Keratinocyte (primary cell): ENCODE results near the gene NCOA3. TPM values are rescaled to one million over a fixed set of nuclear protein-coding genes. Genes with fewer than 3 reads are reported as not detected.
A peak's percentile ranks its signal among the peaks of the same experiment; 100 is the strongest.

Experiments used
- DNase-seq: peaks from one replicate; pipeline ENCODE4 v3.0.0-alpha.2; 2011; ENCODE audit warnings: low read depth, missing footprints, low spot score
- FAIRE-seq: peaks from 2 replicates; lab custom pipeline; 2011; peaks lifted over from hg19 to GRCh38; lab: Jason Lieb, UNC
- H2AFZ ChIP-seq: 2 replicates; pipeline ENCODE4 v1.6.0; 2012; ENCODE audit warnings: low read length, control low read depth, inconsistent platforms; ENCODE audit not compliant: control insufficient read depth
- H3K27ac ChIP-seq: 2 replicates; pipeline ENCODE4 v1.5.1; 2011; ENCODE audit warnings: low read length; ENCODE audit not compliant: control insufficient read depth, insufficient read depth
- H3K27me3 ChIP-seq: 3 replicates; pipeline ENCODE4 v1.6.0; 2011; ENCODE audit warnings: low read length; ENCODE audit not compliant: control insufficient read depth, insufficient read depth; ENCODE audit errors: extremely low read depth
- H3K36me3 ChIP-seq, 2 experiments: 2 replicates in 1 of 2; 3 replicates in 1 of 2; pipeline ENCODE4 v1.5.1; 2011; ENCODE audit warnings: low read length in 2 of 2, mild to moderate bottlenecking in 1 of 2; ENCODE audit not compliant: control insufficient read depth in 2 of 2, insufficient read depth in 2 of 2; ENCODE audit errors: extremely low read depth in 1 of 2
- H3K4me1 ChIP-seq: 3 replicates; pipeline ENCODE4 v1.5.1; 2011; ENCODE audit warnings: low read length; ENCODE audit not compliant: control insufficient read depth, insufficient read depth; ENCODE audit errors: extremely low read depth
- H3K4me2 ChIP-seq: 3 replicates; pipeline ENCODE4 v1.6.0; 2011; ENCODE audit warnings: low read depth, low read length; ENCODE audit not compliant: control insufficient read depth, insufficient read depth; ENCODE audit errors: extremely low read depth
- H3K4me3 ChIP-seq, 3 experiments: fragments of 200-600 bp in 1 of 3; sonication (generic) in 1 of 3; 2 replicates in 2 of 3; 3 replicates in 1 of 3; pipeline ENCODE4 v1.5.1; 2011 to 2016; ENCODE audit warnings: low read length in 3 of 3, mild to moderate bottlenecking in 3 of 3, control low read depth in 2 of 3, inconsistent platforms in 1 of 3, low read depth in 1 of 3, mixed read lengths in 1 of 3, mixed run types in 1 of 3, moderate library complexity in 1 of 3; ENCODE audit not compliant: control insufficient read depth in 2 of 3, insufficient read depth in 2 of 3; ENCODE audit errors: extremely low read depth in 1 of 3
- H3K79me2 ChIP-seq: 2 replicates; pipeline ENCODE4 v1.6.0; 2012; ENCODE audit warnings: low read length; ENCODE audit not compliant: control insufficient read depth, insufficient read depth
- H3K9ac ChIP-seq: 3 replicates; pipeline ENCODE4 v1.6.0; 2011; ENCODE audit warnings: low read length; ENCODE audit not compliant: control insufficient read depth, insufficient read depth; ENCODE audit errors: extremely low read depth
- H3K9me1 ChIP-seq: 3 replicates; pipeline ENCODE4 v1.6.0; 2011; ENCODE audit warnings: low read length; ENCODE audit not compliant: control insufficient read depth, insufficient read depth; ENCODE audit errors: extremely low read depth
- H3K9me3 ChIP-seq: 2 replicates; pipeline ENCODE4 v1.5.1; 2012; ENCODE audit warnings: low read depth, low read length; ENCODE audit not compliant: control insufficient read depth
- H4K20me1 ChIP-seq: 3 replicates; pipeline ENCODE4 v1.6.0; 2011; ENCODE audit warnings: low read length; ENCODE audit not compliant: control insufficient read depth, insufficient read depth; ENCODE audit errors: extremely low read depth
- CTCF ChIP-seq, 3 experiments: IDR thresholded peaks in 1 of 3; conservative IDR thresholded peaks in 1 of 3; optimal IDR thresholded peaks in 1 of 3; 2 replicates in 2 of 3; 3 replicates in 1 of 3; pipeline versions ENCODE3 to v1.5.1; 2011; ENCODE audit warnings: low read length in 3 of 3, mild to moderate bottlenecking in 3 of 3, moderate library complexity in 2 of 3, control low read depth in 1 of 3, inconsistent platforms in 1 of 3; ENCODE audit not compliant: insufficient read depth in 2 of 3; ENCODE audit errors: extremely low read depth in 1 of 3
- EZH2 ChIP-seq: IDR thresholded peaks from one replicate; pipeline ENCODE4 v1.6.1; 2012; ENCODE audit warnings: inconsistent platforms, mild to moderate bottlenecking, low read length, moderate library complexity
- dilution Hi-C: fragments of 300-500 bp; cut with MboI; formaldehyde crosslinking; loops from one replicate; pipeline ENCODE4 v1.7.0; 2020; ENCODE audit warnings: low sequenced_read_pairs; ENCODE audit not compliant: extremely low pct_ligation_motif_present
- polyA plus RNA-seq, 5 experiments: library from polyadenylated mRNA; depleted of rRNA in 3 of 5; stranded (reverse) in 3 of 5; stranded (forward) in 1 of 5; unstranded in 1 of 5; fragments of >200 nt; gene quantifications; 1 replicate in 1 of 5; 2 replicates in 3 of 5; 3 replicates in 1 of 5; pipeline versions ENCODE4 v1.2.1 to v1.2.3, GENCODE V29; 2011 to 2012; ENCODE audit warnings: missing spikeins in 2 of 5, low read depth in 1 of 5, low replicate concordance in 1 of 5

The NCOA3 gene
- polyA plus RNA-seq, 1 donor (not counting 4 experiments of a cell fraction or from before 2014, with no cell fraction given): 25.8 TPM

GRCh38 chr20:47503685-47504084 lies 2.0 kb downstream of the NCOA3 start:
- no peaks in the 10 kb centered on the region for H3K27me3 ChIP-seq
- H2AFZ ChIP-seq: no peak overlapping the region
- peaks cover 63% of the 10 kb centered on the region for H3K79me2 ChIP-seq
- H3K4me2 ChIP-seq: peak overlapping the region; percentile 100
- no peak overlapping the region for H3K27ac ChIP-seq
- FAIRE-seq (no peak), DNase-seq (no peak)
- peaks cover 25% of the 10 kb centered on the region for H3K4me1 ChIP-seq
- no peaks in the 10 kb centered on the region for H3K9me3 ChIP-seq
- peaks cover 2% of the 10 kb centered on the region for H4K20me1 ChIP-seq
- H3K4me3 ChIP-seq: peak overlapping the region; percentile 87 to 97 (median 96)
- dilution Hi-C loops: no loop called here
- peaks cover 2% of the 10 kb centered on the region for H3K9me1 ChIP-seq
- peak overlapping the region; percentile 9 for H3K9ac ChIP-seq
- no peaks in the 10 kb centered on the region for H3K36me3 ChIP-seq
- TF ChIP-seq EZH2: no peak

GRCh38 chr20:47506335-47506734 lies 4.6 kb downstream of the NCOA3 start:
- Histone ChIP-seq H4K20me1 (peaks cover 2% of the 10 kb centered on the region), H3K9me3 (no peaks in the 10 kb centered on the region), H3K4me1 (peaks cover 16% of the 10 kb centered on the region), H3K9ac (no peak overlapping the region), H3K27me3 (no peaks in the 10 kb centered on the region), H3K27ac (no peak overlapping the region), H3K9me1 (peaks cover 2% of the 10 kb centered on the region), H3K79me2 (peaks cover 87% of the 10 kb centered on the region), H3K36me3 (no peaks in the 10 kb centered on the region), H2AFZ (no peak overlapping the region), H3K4me2 (peak overlapping the region; percentile 25), H3K4me3 (no peak overlapping the region)
- DNase-seq (no peak), FAIRE-seq (no peak)
- TF ChIP-seq CTCF (optimal IDR thresholded peaks at IDR 0.05 in 1 of 3, IDR thresholded peaks at IDR 0.05 in 1 of 3, conservative IDR thresholded peaks at IDR 0.05 in 1 of 3; ENCODE audit: extremely low read depth in 1 of 3, insufficient read depth in 2 of 3, low read length in 3 of 3): no peak
- TF ChIP-seq EZH2: no peak
- dilution Hi-C loops: no loop called here

- Histone ChIP-seq H3K4me3 (no peak overlapping the region), H3K79me2 (peaks cover 91% of the 10 kb centered on the region), H4K20me1 (peaks cover 2% of the 10 kb centered on the region), H3K27me3 (no peaks in the 10 kb centered on the region), H3K27ac (no peak overlapping the region), H3K9ac (no peak overlapping the region), H3K9me3 (no peaks in the 10 kb centered on the region), H3K9me1 (peaks cover 2% of the 10 kb centered on the region), H2AFZ (no peak overlapping the region), H3K4me2 (no peak overlapping the region), H3K36me3 (no peaks in the 10 kb centered on the region), H3K4me1 (peaks cover 15% of the 10 kb centered on the region)
- FAIRE-seq (no peak), DNase-seq (no peak)
- TF ChIP-seq EZH2 (no peak), CTCF (optimal IDR thresholded peaks at IDR 0.05 in 1 of 3, IDR thresholded peaks at IDR 0.05 in 1 of 3, conservative IDR thresholded peaks at IDR 0.05 in 1 of 3; ENCODE audit: extremely low read depth in 1 of 3, insufficient read depth in 2 of 3, low read length in 3 of 3) (no peak)
- dilution Hi-C loops: no loop called here
These were observed 5.2 kb downstream of the NCOA3 start for GRCh38 chr20:47506850-47507249.
